ENCODE measurements around the gene OXCT2. TPM values are rescaled to one million over a fixed set of nuclear protein-coding genes. Genes with fewer than 3 reads are reported as not detected.
A peak's percentile ranks its signal among the peaks of the same experiment; 100 is the strongest.

The OXCT2 gene
- total RNA-seq, 1 donor from 2014 or later, result 0.43 TPM

DNA sequence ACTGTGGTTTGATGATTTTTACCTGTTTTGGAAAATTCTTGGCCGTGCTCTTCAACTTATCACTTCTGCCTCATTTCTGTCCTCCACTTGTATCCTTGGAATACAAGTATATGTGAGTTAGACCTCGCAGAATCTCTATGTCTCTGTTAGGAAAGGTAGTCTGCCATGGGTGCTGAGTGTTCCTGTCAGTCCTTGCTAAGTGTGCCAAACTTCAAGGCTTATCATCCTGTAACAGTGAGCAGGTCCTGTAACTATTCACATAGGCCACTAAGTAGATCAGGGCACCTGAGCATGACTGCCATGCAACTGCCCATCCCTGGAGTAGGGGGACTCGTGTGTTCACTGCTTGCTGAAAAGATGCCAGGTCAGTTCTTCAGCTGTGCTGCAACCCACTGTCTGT is 41.8 kb upstream of the OXCT2 start:
- TF ChIP-seq, protein P1, sequence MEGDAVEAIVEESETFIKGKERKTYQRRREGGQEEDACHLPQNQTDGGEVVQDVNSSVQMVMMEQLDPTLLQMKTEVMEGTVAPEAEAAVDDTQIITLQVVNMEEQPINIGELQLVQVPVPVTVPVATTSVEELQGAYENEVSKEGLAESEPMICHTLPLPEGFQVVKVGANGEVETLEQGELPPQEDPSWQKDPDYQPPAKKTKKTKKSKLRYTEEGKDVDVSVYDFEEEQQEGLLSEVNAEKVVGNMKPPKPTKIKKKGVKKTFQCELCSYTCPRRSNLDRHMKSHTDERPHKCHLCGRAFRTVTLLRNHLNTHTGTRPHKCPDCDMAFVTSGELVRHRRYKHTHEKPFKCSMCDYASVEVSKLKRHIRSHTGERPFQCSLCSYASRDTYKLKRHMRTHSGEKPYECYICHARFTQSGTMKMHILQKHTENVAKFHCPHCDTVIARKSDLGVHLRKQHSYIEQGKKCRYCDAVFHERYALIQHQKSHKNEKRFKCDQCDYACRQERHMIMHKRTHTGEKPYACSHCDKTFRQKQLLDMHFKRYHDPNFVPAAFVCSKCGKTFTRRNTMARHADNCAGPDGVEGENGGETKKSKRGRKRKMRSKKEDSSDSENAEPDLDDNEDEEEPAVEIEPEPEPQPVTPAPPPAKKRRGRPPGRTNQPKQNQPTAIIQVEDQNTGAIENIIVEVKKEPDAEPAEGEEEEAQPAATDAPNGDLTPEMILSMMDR (IDR thresholded peaks at IDR 0.05), result no peak
- Histone ChIP-seq H3K4me1 (no peaks in the 10 kb centered on the region), H3K27me3 (no peaks in the 10 kb centered on the region), H3K36me3 (no peaks in the 10 kb centered on the region), H3K4me3 (no peak overlapping the region), H3K9me3 (no peaks in the 10 kb centered on the region), H3K27ac (no peak overlapping the region)
- intact Hi-C loops (cut with DNase I), result no loop called here
- ATAC-seq (no peak), DNase-seq (peak; percentile 5)

DNA sequence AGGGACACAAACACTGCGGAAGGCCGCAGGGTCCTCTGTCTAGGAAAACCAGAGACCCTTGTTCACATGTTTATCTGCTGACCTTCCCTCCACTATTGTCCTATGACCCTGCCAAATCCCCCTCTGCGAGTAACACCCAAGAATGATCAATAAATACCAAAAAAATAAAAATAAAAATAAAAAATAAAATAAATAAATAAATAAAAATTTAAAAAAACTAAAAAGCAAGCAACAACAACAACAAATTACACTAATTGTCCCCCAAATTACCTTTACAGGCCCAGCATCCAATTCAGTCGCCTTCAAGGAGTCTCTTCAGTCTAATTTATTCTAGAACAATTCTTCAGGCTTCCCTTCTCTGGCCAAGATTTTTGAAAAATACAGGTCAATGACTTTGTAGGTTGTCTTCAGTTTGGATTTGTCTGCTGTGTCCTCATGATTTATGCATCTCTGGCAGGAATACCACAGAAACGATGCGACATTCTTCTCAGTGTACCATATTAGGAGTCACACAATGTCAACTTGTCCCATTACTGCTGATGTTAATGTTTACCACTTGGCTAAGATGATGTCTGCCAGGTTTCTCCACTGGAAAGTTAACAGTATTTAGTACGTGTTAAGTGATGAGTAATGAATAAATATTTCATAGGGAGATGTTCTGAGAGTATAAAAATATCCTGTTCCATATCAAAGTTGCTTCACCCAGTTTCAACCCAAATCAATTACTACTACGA is 37.8 kb upstream of the OXCT2 start:
- H3K4me1 ChIP-seq, result no peaks in the 10 kb centered on the region
- ATAC-seq, result no peak
- TF ChIP-seq, protein P1 (IDR thresholded peaks at IDR 0.05), result no peak
- H3K9me3 ChIP-seq, result no peaks in the 10 kb centered on the region
- H3K27ac ChIP-seq, result no peak overlapping the region
- H3K36me3 ChIP-seq, result no peaks in the 10 kb centered on the region
- intact Hi-C loops (cut with DNase I), result no loop called here
- no peak overlapping the region for H3K4me3 ChIP-seq
- no peak for DNase-seq
- H3K27me3 ChIP-seq, result no peaks in the 10 kb centered on the region

DNA sequence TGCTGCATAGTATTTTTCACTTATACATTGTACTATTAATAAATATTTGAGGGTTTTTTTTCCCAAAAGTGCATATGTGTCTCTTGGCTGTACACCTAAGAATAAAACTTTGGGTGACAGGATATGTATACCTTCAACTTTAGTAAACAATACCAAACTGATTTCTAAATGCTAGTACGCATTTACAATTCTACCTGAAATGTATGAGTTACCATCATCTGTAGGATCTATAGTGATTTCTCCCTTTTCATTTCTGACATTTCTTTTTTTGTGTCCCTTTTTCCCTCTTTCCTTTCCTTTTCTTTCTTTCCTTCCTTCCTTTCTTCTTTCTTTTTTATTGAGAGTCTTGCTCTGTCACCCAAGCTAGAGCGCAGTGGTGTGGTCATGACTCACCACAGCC is 34.2 kb upstream of the OXCT2 start:
- no peaks in the 10 kb centered on the region for H3K9me3 ChIP-seq
- no peaks in the 10 kb centered on the region for H3K4me1 ChIP-seq
- H3K27me3 ChIP-seq, result no peaks in the 10 kb centered on the region
- TF ChIP-seq, protein P1 (IDR thresholded peaks at IDR 0.05), result no peak
- DNase-seq, result no peak
- ATAC-seq, result no peak
- no peak overlapping the region for H3K4me3 ChIP-seq
- intact Hi-C loops (cut with DNase I), result no loop called here
- no peak overlapping the region for H3K27ac ChIP-seq
- no peaks in the 10 kb centered on the region for H3K36me3 ChIP-seq

DNA sequence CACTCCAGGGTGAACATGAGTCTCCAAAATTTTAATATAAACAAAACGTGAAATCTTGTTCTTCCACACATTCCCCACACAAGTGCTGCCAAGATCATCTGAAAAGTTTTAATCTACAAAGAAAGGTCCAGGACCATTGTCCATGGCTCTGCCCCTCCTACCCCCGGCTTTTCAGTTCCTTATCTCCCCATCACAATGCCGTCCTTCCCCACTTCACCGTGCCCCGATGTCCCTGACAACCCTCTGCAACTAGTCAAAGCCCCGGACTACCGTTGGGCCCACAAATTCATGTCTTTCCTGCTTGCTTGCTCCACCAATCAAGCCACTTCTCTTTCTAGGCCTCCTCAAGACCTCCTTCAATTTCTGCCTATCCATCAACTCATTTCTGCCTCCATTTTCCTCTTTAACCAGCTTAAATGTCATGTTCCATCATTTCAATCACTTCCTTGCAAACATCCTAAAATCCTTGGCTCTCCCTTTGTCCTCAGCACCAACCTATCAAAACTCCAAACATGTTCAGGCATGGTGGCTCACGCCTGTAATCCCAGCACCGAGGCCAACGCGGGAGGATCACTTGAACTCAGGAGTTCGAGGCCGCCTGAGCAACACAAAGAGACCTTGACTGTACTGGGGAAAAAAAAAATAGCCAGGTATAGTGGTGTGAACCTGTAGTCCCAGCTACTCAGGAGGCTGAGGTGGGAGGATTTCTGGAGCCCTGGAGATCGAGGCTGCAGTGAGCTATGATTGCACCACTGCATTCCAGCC is 31.5 kb upstream of the OXCT2 start:
- no peaks in the 10 kb centered on the region for H3K27me3 ChIP-seq
- DNase-seq (no peak), ATAC-seq (no peak)
- no peak overlapping the region for H3K27ac ChIP-seq
- intact Hi-C loops (cut with DNase I), result no loop called here
- no peaks in the 10 kb centered on the region for H3K9me3 ChIP-seq
- H3K4me1 ChIP-seq, result no peaks in the 10 kb centered on the region
- TF ChIP-seq, protein P1 (IDR thresholded peaks at IDR 0.05), result no peak
- H3K4me3 ChIP-seq, result no peak overlapping the region
- H3K36me3 ChIP-seq, result no peaks in the 10 kb centered on the region

DNA sequence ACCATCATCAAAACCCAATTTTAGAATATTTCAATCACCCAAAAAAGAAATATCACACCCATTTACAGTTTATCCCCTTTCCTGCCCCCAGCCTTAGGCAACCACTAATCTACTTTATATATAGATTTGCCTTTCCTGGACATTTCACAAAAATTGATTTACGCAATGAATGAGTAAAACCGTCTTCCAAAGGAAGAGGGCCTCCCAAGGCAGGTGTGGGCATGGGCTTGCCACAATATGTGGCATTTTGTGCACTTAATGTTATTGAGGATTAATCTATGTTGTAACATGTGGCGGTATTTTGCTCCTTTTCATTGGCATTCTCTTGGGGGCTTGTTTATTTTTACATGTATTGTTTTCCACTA is 29.3 kb upstream of the OXCT2 start:
- H3K9me3 ChIP-seq, result no peaks in the 10 kb centered on the region
- TF ChIP-seq, protein P1 (IDR thresholded peaks at IDR 0.05), result no peak
- ATAC-seq (no peak), DNase-seq (no peak)
- no peak overlapping the region for H3K27ac ChIP-seq
- H3K36me3 ChIP-seq, result no peaks in the 10 kb centered on the region
- H3K4me3 ChIP-seq, result no peak overlapping the region
- H3K4me1 ChIP-seq, result no peaks in the 10 kb centered on the region
- intact Hi-C loops (cut with DNase I), result no loop called here
- H3K27me3 ChIP-seq, result no peaks in the 10 kb centered on the region

Measured in upper lobe of right lung (tissue), 1 donor.